PC-9 (cell line): ENCODE measurements around the gene CLDN9. TPM values are rescaled to one million over a fixed set of nuclear protein-coding genes. Genes with fewer than 3 reads are reported as not detected.

Experiments used
- BruUV-seq: library from RNA; stranded (reverse); fragments of 400-500 nt; replicated peaks from 2 replicates; lab custom pipeline; 2021; lab: Mats Ljungman, UMichigan
- CTCF ChIA-PET: fragments of 300-600 bp; sonication (Branson Sonifier 250); formaldehyde crosslinking; loops from one replicate; lab custom pipeline; 2022; ENCODE audit warnings: antibody characterized with exemption; lab: Charles Lee
- POLR2A ChIA-PET: fragments of 300-600 bp; sonication (Branson Sonifier 250); formaldehyde crosslinking; loops from one replicate; lab custom pipeline; 2022; ENCODE audit warnings: antibody characterized with exemption; ENCODE audit not compliant: unreplicated experiment; lab: Charles Lee
- DNase-seq, 2 experiments: peaks; one replicate each; pipeline versions ENCODE4 v3.0.0 to v3.0.0-alpha.2; 2015 to 2022; ENCODE audit warnings: mixed read lengths in 1 of 2
- H2AFZ ChIP-seq: fragments of 200-600 bp; sonication (generic); 2 replicates; pipeline ENCODE4 v1.8.1; 2017; ENCODE audit warnings: antibody characterized with exemption
- H3F3A ChIP-seq: fragments of 200-600 bp; sonication (generic); 2 replicates; pipeline ENCODE4 v1.8.1; 2017; ENCODE audit warnings: antibody characterized with exemption, mild to moderate bottlenecking, low read depth; ENCODE audit not compliant: insufficient read depth
- H3K27ac ChIP-seq: fragments of 200-600 bp; sonication (generic); 2 replicates; pipeline ENCODE4 v1.6.1; 2016; ENCODE audit warnings: mixed run types
- H3K27me3 ChIP-seq: fragments of 200-600 bp; sonication (generic); 2 replicates; pipeline ENCODE4 v1.6.1; 2016; ENCODE audit warnings: low read depth, mixed run types; ENCODE audit not compliant: insufficient read depth
- H3K36me3 ChIP-seq: fragments of 200-600 bp; sonication (generic); 2 replicates; pipeline ENCODE4 v1.6.1; 2016; ENCODE audit warnings: low read depth, mixed run types
- H3K4me1 ChIP-seq: fragments of 200-600 bp; sonication (generic); replicated peaks from 2 replicates; pipeline ENCODE4 v1.6.1; 2016; ENCODE audit warnings: mixed run types; ENCODE audit not compliant: insufficient read depth
- H3K4me2 ChIP-seq: fragments of 200-600 bp; sonication (generic); 2 replicates; pipeline ENCODE4 v1.6.1; 2017; ENCODE audit warnings: mixed run types
- H3K4me3 ChIP-seq: fragments of 200-600 bp; sonication (generic); 2 replicates; pipeline ENCODE4 v1.6.1; 2016; ENCODE audit warnings: mixed run types
- H3K79me2 ChIP-seq: fragments of 200-600 bp; sonication (generic); 2 replicates; pipeline ENCODE4 v1.6.1; 2017; ENCODE audit warnings: low read depth, mixed run types
- H3K9me2 ChIP-seq: fragments of 200-600 bp; sonication (generic); 2 replicates; pipeline ENCODE4 v1.8.1; 2017; ENCODE audit warnings: mild to moderate bottlenecking; ENCODE audit not compliant: insufficient read depth
- H3K9me3 ChIP-seq: fragments of 200-600 bp; sonication (generic); 2 replicates; pipeline ENCODE4 v1.8.1; 2016; ENCODE audit warnings: low read depth; ENCODE audit not compliant: insufficient read depth
- H4K20me1 ChIP-seq: fragments of 200-600 bp; sonication (generic); 2 replicates; pipeline ENCODE4 v1.8.1; 2017; ENCODE audit not compliant: insufficient read depth
- EZH2 ChIP-seq: fragments of 200-600 bp; sonication (generic); IDR thresholded peaks from 2 replicates; pipeline ENCODE4 v1.8.0; 2017; ENCODE audit warnings: antibody characterized with exemption, low read depth
- intact Hi-C: fragments of 100-400 bp; cut with micrococcal nuclease; formaldehyde crosslinking; loops from one replicate; pipeline ENCODE4 v1.10.0; 2022; ENCODE audit not compliant: unreplicated experiment
- total RNA-seq: library from RNA; stranded (reverse); gene quantifications from 2 replicates; pipeline ENCODE4 v1.2.3, GENCODE V29; 2021
- TF ChIP-seq, protein P1 (sequence below): fragments of 200-600 bp; sonication (generic); conservative IDR thresholded peaks from 2 replicates; pipeline ENCODE4 v1.6.1; 2017; ENCODE audit warnings: mixed run types, antibody characterized with exemption, mild to moderate bottlenecking, moderate library complexity

Gene CLDN9
- total RNA-seq, 1 experiment from 2014 or later = 16.4 TPM

DNA sequence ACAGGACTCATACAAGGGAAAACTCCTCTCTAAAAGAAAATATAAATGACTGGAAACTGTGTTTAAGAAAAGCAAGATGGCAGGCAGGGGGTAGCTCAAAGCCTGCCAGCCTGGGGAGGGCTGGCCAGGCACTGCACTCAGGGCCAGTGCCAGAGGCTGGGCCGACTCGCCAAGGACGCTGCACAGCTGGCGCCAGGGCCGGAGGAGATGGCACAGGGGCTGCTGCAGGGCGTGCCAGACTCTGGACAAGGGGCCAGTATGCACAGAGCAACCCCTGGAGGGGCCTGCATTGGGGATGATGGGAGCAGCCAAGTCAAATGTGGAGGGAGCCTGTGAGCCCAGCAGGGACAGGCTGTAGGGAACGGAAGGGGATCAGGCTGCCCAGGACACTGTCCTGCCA lies 36.5 kb upstream of the CLDN9 start:
- Histone ChIP-seq H3K27ac (no peak overlapping the region), H3F3A (peaks cover 14% of the 10 kb centered on the region; the same call in 1 of the 2 replicates), H3K9me2 (no peaks in the 10 kb centered on the region), H3K27me3 (no peaks in the 10 kb centered on the region), H3K4me3 (no peak overlapping the region), H2AFZ (no peak overlapping the region), H3K79me2 (peaks cover 10% of the 10 kb centered on the region), H3K4me1 (peaks cover 11% of the 10 kb centered on the region), H3K36me3 (no peaks in the 10 kb centered on the region), H4K20me1 (no peaks in the 10 kb centered on the region; the same call in 1 of the 2 replicates), H3K4me2 (no peak overlapping the region), H3K9me3 (no peaks in the 10 kb centered on the region)
- ChIA-PET CTCF (no interaction called here), POLR2A (interaction anchor here (0.6 kb wide), 1 partner anchor 12 kb away, joined by 3 read pairs; no protein-coding TSS in a partner anchor)
- intact Hi-C loops = no loop called here
- BruUV-seq = no TSS peak
- TF ChIP-seq, protein P1, sequence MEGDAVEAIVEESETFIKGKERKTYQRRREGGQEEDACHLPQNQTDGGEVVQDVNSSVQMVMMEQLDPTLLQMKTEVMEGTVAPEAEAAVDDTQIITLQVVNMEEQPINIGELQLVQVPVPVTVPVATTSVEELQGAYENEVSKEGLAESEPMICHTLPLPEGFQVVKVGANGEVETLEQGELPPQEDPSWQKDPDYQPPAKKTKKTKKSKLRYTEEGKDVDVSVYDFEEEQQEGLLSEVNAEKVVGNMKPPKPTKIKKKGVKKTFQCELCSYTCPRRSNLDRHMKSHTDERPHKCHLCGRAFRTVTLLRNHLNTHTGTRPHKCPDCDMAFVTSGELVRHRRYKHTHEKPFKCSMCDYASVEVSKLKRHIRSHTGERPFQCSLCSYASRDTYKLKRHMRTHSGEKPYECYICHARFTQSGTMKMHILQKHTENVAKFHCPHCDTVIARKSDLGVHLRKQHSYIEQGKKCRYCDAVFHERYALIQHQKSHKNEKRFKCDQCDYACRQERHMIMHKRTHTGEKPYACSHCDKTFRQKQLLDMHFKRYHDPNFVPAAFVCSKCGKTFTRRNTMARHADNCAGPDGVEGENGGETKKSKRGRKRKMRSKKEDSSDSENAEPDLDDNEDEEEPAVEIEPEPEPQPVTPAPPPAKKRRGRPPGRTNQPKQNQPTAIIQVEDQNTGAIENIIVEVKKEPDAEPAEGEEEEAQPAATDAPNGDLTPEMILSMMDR = no peak
- no peak for TF ChIP-seq EZH2
- no peak for DNase-seq

DNA sequence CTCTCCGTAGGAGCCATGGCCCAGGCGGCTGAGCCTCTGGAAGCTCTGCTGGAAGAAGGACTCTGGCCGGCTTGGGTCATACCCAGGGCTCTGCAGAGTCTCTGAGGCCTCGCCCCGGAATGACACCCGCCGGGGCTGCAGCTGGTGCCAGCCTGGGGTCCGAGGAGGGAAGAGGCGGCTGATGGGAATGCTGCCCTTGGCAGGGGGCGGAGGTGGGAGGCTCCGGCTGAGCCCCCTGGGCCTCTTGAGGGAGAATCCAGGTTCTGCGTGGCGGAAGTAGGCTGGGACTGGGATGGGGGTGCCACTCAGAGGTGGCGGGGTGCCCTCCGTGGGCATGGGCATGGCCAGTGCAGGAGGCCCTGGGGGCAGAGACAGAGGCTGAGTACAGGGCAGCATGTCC lies 36.0 kb upstream of the CLDN9 start:
- no peak for DNase-seq
- intact Hi-C loops = no loop called here
- Histone ChIP-seq H4K20me1 (no peaks in the 10 kb centered on the region; the same call in 1 of the 2 replicates), H3K36me3 (no peaks in the 10 kb centered on the region), H3K9me3 (no peaks in the 10 kb centered on the region), H3K27ac (no peak overlapping the region), H3K4me3 (no peak overlapping the region), H2AFZ (no peak overlapping the region), H3K4me2 (no peak overlapping the region), H3K27me3 (no peaks in the 10 kb centered on the region), H3K79me2 (peaks cover 10% of the 10 kb centered on the region), H3K4me1 (peaks cover 13% of the 10 kb centered on the region), H3F3A (peaks cover 19% of the 10 kb centered on the region; the same call in 1 of the 2 replicates), H3K9me2 (no peaks in the 10 kb centered on the region)
- BruUV-seq = no TSS peak
- POLR2A ChIA-PET = no interaction called here
- no peak for TF ChIP-seq EZH2
- TF ChIP-seq, protein P1 = no peak
- CTCF ChIA-PET = no interaction called here

DNA sequence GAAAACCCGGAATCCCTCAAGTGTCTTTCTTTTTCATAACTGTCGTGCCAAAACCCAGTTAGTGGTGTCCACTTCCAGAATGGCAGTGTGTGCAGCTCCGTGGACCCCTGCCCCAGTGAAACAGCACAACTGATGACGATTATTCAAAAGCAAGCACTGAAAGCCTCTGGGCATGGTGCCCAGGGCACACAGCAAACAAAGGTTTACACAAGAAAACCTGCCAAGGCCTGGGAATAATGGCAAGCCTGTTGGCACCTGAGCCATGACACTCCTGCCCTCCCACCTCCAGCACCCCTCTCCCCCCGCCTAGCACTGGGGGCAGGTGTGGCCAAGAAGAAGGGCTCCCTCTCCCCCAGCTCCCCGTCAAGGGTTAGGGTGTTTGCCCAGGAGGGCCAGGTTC lies 35.3 kb upstream of the CLDN9 start:
- Histone ChIP-seq H3K9me3 (no peaks in the 10 kb centered on the region), H3K4me2 (no peak overlapping the region), H3K9me2 (no peaks in the 10 kb centered on the region), H3F3A (peaks cover 21% of the 10 kb centered on the region; the same call in 1 of the 2 replicates), H4K20me1 (no peaks in the 10 kb centered on the region; the same call in 1 of the 2 replicates), H3K36me3 (no peaks in the 10 kb centered on the region), H3K4me3 (no peak overlapping the region), H3K27ac (no peak overlapping the region), H3K79me2 (peaks cover 10% of the 10 kb centered on the region), H3K4me1 (peaks cover 13% of the 10 kb centered on the region), H2AFZ (no peak overlapping the region), H3K27me3 (no peaks in the 10 kb centered on the region)
- TF ChIP-seq, protein P1 = no peak
- no peak for TF ChIP-seq EZH2
- BruUV-seq = no TSS peak
- CTCF ChIA-PET = no interaction called here
- DNase-seq = no peak
- POLR2A ChIA-PET = no interaction called here
- intact Hi-C loops = no loop called here
